Left ventricle myocardium superior (tissue), 1 donor: Measurements from ENCODE around the gene OPTN. TPM values are rescaled to one million over a fixed set of nuclear protein-coding genes. Genes with fewer than 3 reads are reported as not detected.
"Not testable (repeated sequence)": the region's sequence is repeated elsewhere in the genome, so short reads cannot be mapped to it uniquely, and the experiment has no call there.

Experiments used
- ATAC-seq: fragments of 200-7000 bp; cut with Tn5 transposase; one replicate; pipeline ENCODE4 v1.9.1; 2020; ENCODE audit warnings: mild to moderate bottlenecking, moderate library complexity
- DNase-seq: peaks from one replicate; pipeline ENCODE4 v3.0.0-alpha.2; 2020
- intact Hi-C: fragments of 100-400 bp; cut with micrococcal nuclease; formaldehyde crosslinking; loops from one replicate; pipeline ENCODE4 v1.11.0; 2022
- total RNA-seq: library from RNA; stranded (reverse); fragmentation: NEBNext Ultra II Directional; extraction: Animal tissue kit (Norgen Biotek cat#: 25700); gene quantifications from one replicate; pipeline ENCODE4 v1.2.1, GENCODE V29; 2021
- donor health status: DM: no; HTN: yes; CAD: no; lungs with severe emphysema.

OPTN gene
- total RNA-seq, 1 donor from 2014 or later = 167 TPM

- peak; percentile 79 for ATAC-seq
- DNase-seq = no peak
- intact Hi-C loops = no loop called here
Measured at GRCh38 chr10:13115832-13116803, 16.2 kb downstream of the OPTN start.

- ATAC-seq (peak; percentile 56), DNase-seq (no peak)
- intact Hi-C loops = no loop called here
Measured at GRCh38 chr10:13117841-13118783, 18.1 kb downstream of the OPTN start.

- ATAC-seq = peak; percentile 16
- intact Hi-C loops = no loop called here
- no peak for DNase-seq
Measured at GRCh38 chr10:13118784-13119410, 18.9 kb downstream of the OPTN start.

- peak; percentile 72 for ATAC-seq
- intact Hi-C loops = no loop called here
- no peak for DNase-seq
Measured at GRCh38 chr10:13120786-13121499, 21.0 kb downstream of the OPTN start.

DNA sequence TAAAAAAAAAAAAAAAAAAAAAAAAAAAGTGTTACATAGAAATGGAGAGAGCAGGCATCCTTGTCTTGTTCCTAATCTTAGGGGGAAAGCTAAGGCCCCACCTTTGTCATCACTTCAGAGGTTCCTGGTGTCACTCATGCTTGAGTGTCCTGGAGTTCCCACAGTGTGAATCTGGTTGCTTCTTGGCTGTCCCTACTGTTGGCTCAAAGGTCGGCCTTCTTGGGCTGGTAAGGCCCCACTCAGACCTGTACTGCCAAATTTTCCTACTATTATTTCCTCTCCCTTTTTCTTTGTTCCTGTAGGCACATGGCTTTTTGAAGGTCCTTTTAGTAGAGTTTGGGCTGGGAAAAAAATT is 21.5 kb downstream of the OPTN start:
- peak; percentile 66 for ATAC-seq
- intact Hi-C loops = no loop called here
- DNase-seq = no peak

- no peak for ATAC-seq
Measured at GRCh38 chr10:13136651-13137050, 36.7 kb downstream of the OPTN start.

GRCh38 chr10:13139150-13139549 is 39.2 kb downstream of the OPTN start:
- DNase-seq (no peak), ATAC-seq (no peak)
- intact Hi-C loops = no loop called here

More at GRCh38 chr10:13136651-13137050, 36.7 kb downstream of the OPTN start:
- DNase-seq = no peak
- intact Hi-C loops = no loop called here

DNA sequence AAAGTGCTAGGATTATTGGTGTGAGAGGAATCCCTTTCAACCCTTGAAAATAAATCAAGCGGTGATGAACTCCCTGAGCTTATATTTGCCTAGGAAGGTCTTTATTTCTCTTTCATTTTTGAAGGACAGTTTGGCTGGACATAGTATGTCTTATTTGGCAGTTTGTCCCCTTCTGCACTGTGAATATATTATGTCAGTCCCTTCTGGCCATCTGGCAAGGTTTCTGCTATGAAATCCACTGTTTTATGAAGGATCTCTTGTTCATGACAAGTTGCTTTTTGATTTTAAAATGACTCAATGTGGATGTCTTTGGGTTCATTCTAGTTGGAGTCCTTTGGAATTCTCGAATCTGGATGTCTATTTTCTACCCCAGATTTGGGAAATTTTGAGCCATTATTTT is 39.7 kb downstream of the OPTN start:
- intact Hi-C loops = no loop called here
- ATAC-seq = no peak
- DNase-seq = no peak

GRCh38 chr10:13140627-13141190 is 40.7 kb downstream of the OPTN start:
- intact Hi-C loops = no loop called here
- DNase-seq (no peak), ATAC-seq (no peak)

DNA sequence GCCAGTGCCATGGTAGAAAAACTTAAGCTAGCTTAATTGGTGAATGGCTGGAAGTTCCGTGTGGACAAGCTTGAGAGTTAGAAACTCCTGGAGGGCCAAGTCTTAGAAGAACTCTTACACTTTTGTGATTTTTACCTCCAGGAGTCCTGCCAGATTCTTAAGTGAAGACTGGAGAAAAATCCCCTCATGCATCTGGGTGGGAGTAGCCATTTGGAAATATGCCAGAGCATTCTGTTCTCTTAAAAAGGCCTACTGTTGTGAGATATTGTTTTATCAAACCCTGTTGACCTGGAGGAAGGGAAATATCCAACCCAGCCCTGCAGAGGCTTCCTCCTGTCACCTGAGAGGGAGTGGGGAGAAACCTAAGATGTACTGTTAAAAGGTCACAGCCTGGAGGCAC is 43.8 kb downstream of the OPTN start:
- DNase-seq (no peak), ATAC-seq (no peak)
- intact Hi-C loops = no loop called here

- ATAC-seq (no peak), DNase-seq (no peak)
- intact Hi-C loops = no loop called here
Measured at GRCh38 chr10:13144814-13145213, 44.9 kb downstream of the OPTN start.

DNA sequence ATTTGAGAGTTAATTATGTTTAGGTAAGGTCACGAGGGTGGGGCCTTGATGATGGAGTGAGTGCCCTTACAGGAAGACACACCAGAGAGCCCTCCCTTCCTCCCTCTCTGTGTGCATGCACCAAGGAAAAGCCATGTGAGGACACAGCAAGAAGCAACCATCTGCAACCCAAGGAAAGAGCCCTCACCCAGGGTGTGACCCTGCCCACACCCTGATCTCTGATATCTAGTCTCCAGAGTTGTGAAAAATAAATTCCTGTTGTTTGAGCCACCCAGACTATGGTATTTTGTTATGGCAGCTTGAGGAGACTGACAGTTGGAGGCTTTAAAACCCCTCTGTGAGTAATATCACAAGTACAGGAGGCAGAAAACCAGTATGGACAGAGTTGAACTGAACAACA is 46.4 kb downstream of the OPTN start:
- intact Hi-C loops = no loop called here
- ATAC-seq = no peak
- DNase-seq = no peak

DNA sequence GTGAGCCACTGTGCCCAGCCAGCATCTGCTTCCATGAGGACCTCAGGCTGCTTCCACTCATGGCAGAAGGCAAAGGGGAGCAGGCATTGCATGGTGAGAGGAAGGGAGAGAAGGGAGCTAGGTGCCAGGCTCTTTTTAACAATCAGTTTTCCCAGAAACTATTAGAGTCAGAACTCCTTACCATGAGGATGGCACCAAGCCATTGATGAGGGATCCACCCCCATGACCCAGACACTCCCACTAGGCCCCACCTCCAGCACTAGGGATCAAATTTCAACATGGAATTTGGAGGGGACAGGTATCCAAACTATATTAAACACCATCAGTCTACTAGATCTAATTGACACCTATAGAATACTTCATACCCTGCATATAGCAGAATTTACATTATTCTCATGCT is 47.2 kb downstream of the OPTN start:
- intact Hi-C loops = no loop called here
- DNase-seq = no peak
- ATAC-seq = no peak

- DNase-seq (no peak), ATAC-seq (no peak)
- intact Hi-C loops = no loop called here
Measured at GRCh38 chr10:13152296-13152695, 52.3 kb downstream of the OPTN start.

- DNase-seq, ATAC-seq, intact Hi-C loops: not testable (repeated sequence)
Measured at GRCh38 chr10:13155860-13156259, 55.9 kb downstream of the OPTN start.

GRCh38 chr10:13158401-13158800 is 58.4 kb downstream of the OPTN start:
- ATAC-seq (no peak), DNase-seq (no peak)
- intact Hi-C loops = no loop called here

DNA sequence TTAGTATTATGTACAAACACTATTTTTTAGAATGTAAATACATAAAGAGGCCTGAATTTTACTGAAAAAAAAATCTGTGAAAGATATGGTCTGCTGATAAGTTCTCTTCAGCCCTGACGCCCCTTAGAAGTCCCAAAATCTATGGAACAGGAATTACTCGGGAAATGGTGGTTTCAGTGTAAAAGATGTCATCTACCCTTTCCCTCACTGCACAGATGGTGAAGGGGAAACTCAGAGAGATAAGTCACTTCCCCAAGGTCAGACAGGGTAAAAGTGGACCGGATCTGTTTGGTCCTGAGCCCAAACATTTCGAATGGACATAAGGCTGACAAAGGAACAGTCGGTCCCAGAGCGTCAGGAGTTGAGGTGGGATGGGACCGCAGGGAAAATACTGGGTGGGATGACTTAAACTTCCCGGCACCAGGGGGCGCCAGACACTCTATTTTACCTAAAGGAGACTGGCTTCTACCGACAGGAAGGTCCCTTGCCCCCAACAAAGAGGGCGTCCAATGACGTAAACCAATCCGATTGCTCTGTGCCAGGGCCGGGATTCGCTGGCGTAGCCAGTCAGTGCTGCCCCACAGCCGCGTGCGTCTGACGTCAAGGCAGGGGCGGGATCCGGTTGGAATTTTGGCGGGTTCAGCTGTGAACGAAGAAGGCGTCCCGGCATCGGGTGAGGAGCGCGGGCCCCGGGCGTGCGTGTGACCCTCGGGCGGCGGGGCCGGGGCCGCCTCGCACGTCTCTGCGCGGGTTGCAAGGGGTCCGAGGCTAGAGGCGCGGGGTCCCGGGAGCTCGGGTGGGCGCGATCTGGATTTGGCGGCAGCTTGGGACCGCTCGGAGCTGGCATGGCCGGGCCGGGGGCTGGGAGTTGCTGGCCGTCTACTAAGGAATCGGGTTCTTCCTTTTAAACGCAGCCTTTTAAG is 61.2 kb downstream of the OPTN start, which contains the start of gene MCM10:
MCM10 (plus strand) TSS at position 625 of the 923 bp plus-strand sequence. CDS start 2,645 bp downstream, outside the sequence.
- peak; percentile 100 for ATAC-seq
- DNase-seq = peak; percentile 97
- intact Hi-C loops = loop anchor here (5.0 kb wide), 1 partner anchor 141 kb away; the partner anchor contains the start of gene PHYH
